ENCODE data around the gene DDX20. TPM values are rescaled to one million over a fixed set of nuclear protein-coding genes. Genes with fewer than 3 reads are reported as not detected.

DDX20 gene
- polyA plus RNA-seq, 1 donor from 2014 or later: 26.5 TPM

- Histone ChIP-seq H3K9me2 (ENCODE audit: insufficient read depth, low read length) (no peaks in the 10 kb centered on the region), H3K9me3 (ENCODE audit: low read length) (no peaks in the 10 kb centered on the region), H3K79me2 (replicated peaks; ENCODE audit: insufficient read depth, low read length) (no peaks in the 10 kb centered on the region), H3K36me3 (ENCODE audit: insufficient read depth, low read length) (no peaks in the 10 kb centered on the region), H3K4me2 (ENCODE audit: low read length) (no peak overlapping the region), H3K27me3 (ENCODE audit: insufficient read depth, low read depth, low read length) (no peaks in the 10 kb centered on the region), H4K20me1 (ENCODE audit: insufficient read depth) (no peaks in the 10 kb centered on the region), H3K9ac (ENCODE audit: low read length) (no peak overlapping the region), H2AFZ (ENCODE audit: low read depth, low read length) (no peak overlapping the region), H3K27ac (ENCODE audit: low read length) (no peak overlapping the region), H3F3A (ENCODE audit: insufficient read depth, low read length, poor library complexity, severe bottlenecking) (no peaks in the 10 kb centered on the region), H3K4me3 (ENCODE audit: low read length) (no peak overlapping the region)
- no peak for TF ChIP-seq RAD21 (conservative IDR thresholded peaks at IDR 0.05)
- no peak for TF ChIP-seq SMC3 (conservative IDR thresholded peaks at IDR 0.05; ENCODE audit: poor library complexity)
- no peak for TF ChIP-seq TAF1 (IDR thresholded peaks at IDR 0.05; ENCODE audit: low read depth)
- TF ChIP-seq CTCF (IDR thresholded peaks at IDR 0.05; ENCODE audit: poor library complexity, severe bottlenecking): no peak
- no peak for TF ChIP-seq EZH2 (IDR thresholded peaks at IDR 0.05; ENCODE audit: borderline replicate concordance, insufficient read depth, low read length, poor library complexity, severe bottlenecking)
- TF ChIP-seq REST (IDR thresholded peaks at IDR 0.05; ENCODE audit: borderline replicate concordance): no peak
- no peak for TF ChIP-seq MXI1 (conservative IDR thresholded peaks at IDR 0.05; ENCODE audit: poor library complexity, severe bottlenecking)
Observed at GRCh38 chr1:111717450-111717849, 38.3 kb upstream of the DDX20 start.

GRCh38 chr1:111719135-111719534 lies 36.6 kb upstream of the DDX20 start:
- Histone ChIP-seq H3K79me2 (replicated peaks; ENCODE audit: insufficient read depth, low read length) (no peaks in the 10 kb centered on the region), H2AFZ (ENCODE audit: low read depth, low read length) (no peak overlapping the region), H3K9me3 (ENCODE audit: low read length) (no peaks in the 10 kb centered on the region), H3K4me3 (ENCODE audit: low read length) (no peak overlapping the region), H3K4me2 (ENCODE audit: low read length) (no peak overlapping the region), H3K27me3 (ENCODE audit: insufficient read depth, low read depth, low read length) (no peaks in the 10 kb centered on the region), H3F3A (ENCODE audit: insufficient read depth, low read length, poor library complexity, severe bottlenecking) (no peaks in the 10 kb centered on the region), H3K36me3 (ENCODE audit: insufficient read depth, low read length) (no peaks in the 10 kb centered on the region), H3K9me2 (ENCODE audit: insufficient read depth, low read length) (no peaks in the 10 kb centered on the region), H4K20me1 (ENCODE audit: insufficient read depth) (no peaks in the 10 kb centered on the region), H3K9ac (ENCODE audit: low read length) (no peak overlapping the region), H3K27ac (ENCODE audit: low read length) (no peak overlapping the region)
- TF ChIP-seq MXI1 (conservative IDR thresholded peaks at IDR 0.05; ENCODE audit: poor library complexity, severe bottlenecking) (no peak), SMC3 (conservative IDR thresholded peaks at IDR 0.05; ENCODE audit: poor library complexity) (no peak), RAD21 (conservative IDR thresholded peaks at IDR 0.05) (no peak), REST (IDR thresholded peaks at IDR 0.05; ENCODE audit: borderline replicate concordance) (no peak), TAF1 (IDR thresholded peaks at IDR 0.05; ENCODE audit: low read depth) (no peak), CTCF (IDR thresholded peaks at IDR 0.05; ENCODE audit: poor library complexity, severe bottlenecking) (no peak), EP300 (conservative IDR thresholded peaks at IDR 0.05; ENCODE audit: poor library complexity, severe bottlenecking) (no peak), EZH2 (IDR thresholded peaks at IDR 0.05; ENCODE audit: borderline replicate concordance, insufficient read depth, low read length, poor library complexity, severe bottlenecking) (no peak), POLR2AphosphoS5 (IDR thresholded peaks at IDR 0.05) (no peak)

Data from neural cell (in vitro differentiated cells).